ENCODE data around the gene CAMTA1.

DNA sequence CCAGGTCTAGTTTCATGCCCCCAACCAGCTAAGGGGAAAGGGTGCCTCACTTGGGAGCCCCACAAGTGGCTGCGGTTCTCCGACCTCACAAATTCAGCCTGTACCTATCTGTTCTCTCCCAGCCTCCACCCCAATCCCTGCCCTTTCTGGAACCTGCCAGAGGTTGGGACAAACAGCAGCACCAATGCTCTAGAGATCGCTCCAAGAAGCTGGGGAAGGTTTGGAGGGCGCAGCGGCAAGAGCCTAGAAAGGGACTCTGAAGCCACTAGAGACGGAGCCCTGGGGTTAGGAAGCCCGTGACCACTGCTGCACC, 742.4 kb downstream of the CAMTA1 start:
- TF ChIP-seq EZH2 (optimal IDR thresholded peaks at IDR 0.05; ENCODE audit: low read depth, low read length) (no peak), EZH2phosphoT487 (IDR thresholded peaks at IDR 0.05; ENCODE audit: low read length) (no peak)
